B cell (primary cell): ENCODE measurements around the gene CATSPER1. TPM values are rescaled to one million over a fixed set of nuclear protein-coding genes. Genes with fewer than 3 reads are reported as not detected.

ENCODE experiments used
- ATAC-seq: fragments of 200-7000 bp; cut with Tn5 transposase; one replicate; pipeline ENCODE4 v1.10.0; 2021; ENCODE audit warnings: low read depth, mild to moderate bottlenecking, moderate number of reproducible peaks, moderate library complexity
- CTCF ChIA-PET: fragments of 350-600 bp; sonication (Branson Sonifier 250); formaldehyde crosslinking; loops from one replicate; lab custom pipeline; 2021; ENCODE audit warnings: antibody characterized with exemption, inconsistent platforms; lab: Charles Lee
- POLR2A ChIA-PET: fragments of 350-600 bp; sonication (Branson Sonifier 250); formaldehyde crosslinking; loops from one replicate; lab custom pipeline; 2021; ENCODE audit warnings: antibody characterized with exemption; lab: Charles Lee
- DNase-seq: peaks from one replicate; pipeline ENCODE4 v3.0.0; 2013
- H2AFZ ChIP-seq: 2 replicates; pipeline ENCODE4 v1.6.1; 2012; ENCODE audit warnings: mild to moderate bottlenecking, low read depth, low read length; ENCODE audit not compliant: insufficient read depth, poor library complexity, severe bottlenecking
- H3K27ac ChIP-seq, 2 donors: 1 replicate in 1 of 2; 2 replicates in 1 of 2; pipeline ENCODE4 v1.5.1; 2012 to 2013; ENCODE audit warnings: low read length in 2 of 2, mild to moderate bottlenecking in 2 of 2, moderate library complexity in 1 of 2
- H3K27me3 ChIP-seq, 4 experiments: fragments of 200-600 bp in 1 of 4; sonication (generic) in 1 of 4; replicated peaks in 1 of 4; 1 replicate in 2 of 4; 2 replicates in 2 of 4; pipeline versions ENCODE4 v1.6.1 to v1.7.0; 2013 to 2016; ENCODE audit warnings: low read length in 3 of 4, mild to moderate bottlenecking in 2 of 4, mixed read lengths in 1 of 4, moderate library complexity in 1 of 4; ENCODE audit not compliant: insufficient read depth in 4 of 4, control insufficient read depth in 3 of 4; ENCODE audit errors: control extremely low read depth in 1 of 4
- H3K36me3 ChIP-seq, 2 experiments: replicated peaks in 1 of 2; 1 replicate in 1 of 2; 2 replicates in 1 of 2; pipeline versions ENCODE4 v1.6.1 to v1.7.1; 2013; ENCODE audit warnings: low read length in 1 of 2; ENCODE audit not compliant: insufficient read depth in 2 of 2, control insufficient read depth in 1 of 2; ENCODE audit errors: control extremely low read depth in 1 of 2, extremely low read depth in 1 of 2
- H3K4me1 ChIP-seq, 2 donors: fragments of 200-600 bp in 1 of 2; sonication (generic) in 1 of 2; 1 replicate in 1 of 2; 2 replicates in 1 of 2; pipeline versions ENCODE4 v1.5.1 to v1.6.1; 2013 to 2017; ENCODE audit warnings: low read length in 2 of 2; ENCODE audit not compliant: control insufficient read depth in 2 of 2, insufficient read depth in 2 of 2
- H3K4me2 ChIP-seq: replicated peaks from 2 replicates; pipeline ENCODE3; 2012; ENCODE audit warnings: mild to moderate bottlenecking, low read depth, low read length; ENCODE audit not compliant: poor library complexity, severe bottlenecking
- H3K4me3 ChIP-seq, 5 experiments: fragments of 200-600 bp in 1 of 5; sonication (generic) in 1 of 5; 1 replicate in 3 of 5; 2 replicates in 2 of 5; pipeline versions ENCODE4 v1.5.1 to v1.7.0; 2011 to 2016; ENCODE audit warnings: low read length in 4 of 5, mild to moderate bottlenecking in 4 of 5, low read depth in 2 of 5, control low read depth in 1 of 5, moderate library complexity in 1 of 5; ENCODE audit not compliant: insufficient read depth in 1 of 5; ENCODE audit errors: control extremely low read depth in 1 of 5, extremely low read depth in 1 of 5
- H3K79me2 ChIP-seq: fragments of 200-600 bp; sonication (generic); one replicate; pipeline ENCODE4 v1.6.0; 2016; ENCODE audit warnings: low read length; ENCODE audit not compliant: control insufficient read depth, insufficient read depth
- H3K9ac ChIP-seq: fragments of 200-600 bp; sonication (generic); 2 replicates; pipeline ENCODE4 v1.6.1; 2017; ENCODE audit warnings: mild to moderate bottlenecking, low read length, moderate library complexity
- H3K9me3 ChIP-seq, 3 donors: one replicate each; pipeline versions ENCODE4 v1.6.1 to v1.7.1; 2013; ENCODE audit warnings: low read length in 2 of 3; ENCODE audit not compliant: control insufficient read depth in 2 of 3, insufficient read depth in 1 of 3; ENCODE audit errors: control extremely low read depth in 1 of 3
- H4K20me1 ChIP-seq: 2 replicates; pipeline ENCODE4 v1.6.0; 2012; ENCODE audit warnings: mild to moderate bottlenecking, low read length; ENCODE audit not compliant: insufficient read depth, control insufficient read depth, poor library complexity, severe bottlenecking
- H3K27ac Mint-ChIP-seq: one replicate; pipeline ENCODE4 v1.8.0; 2021; ENCODE audit warnings: mixed read lengths
- H3K27me3 Mint-ChIP-seq: one replicate; pipeline ENCODE4 v1.8.0; 2021; ENCODE audit warnings: mixed read lengths
- H3K4me1 Mint-ChIP-seq: one replicate; pipeline ENCODE4 v1.8.0; 2021; ENCODE audit warnings: mixed read lengths
- H3K4me3 Mint-ChIP-seq: one replicate; pipeline ENCODE4 v1.8.0; 2021; ENCODE audit warnings: mixed read lengths
- H3K9me3 Mint-ChIP-seq: one replicate; pipeline ENCODE4 v1.8.0; 2022; ENCODE audit warnings: mixed read lengths; ENCODE audit not compliant: insufficient read depth
- CTCF ChIP-seq: fragments of 200-600 bp; IDR thresholded peaks from one replicate; pipeline ENCODE4 v1.8.0; 2022; ENCODE audit warnings: antibody characterized with exemption, mild to moderate bottlenecking
- EZH2 ChIP-seq: IDR thresholded peaks from 2 replicates; pipeline ENCODE4 v1.6.1; 2012; ENCODE audit warnings: borderline replicate concordance, low read depth, mild to moderate bottlenecking, moderate library complexity, low read length; ENCODE audit not compliant: insufficient read depth, poor library complexity, severe bottlenecking
- WGBS: methylation state at CpG from one replicate; pipeline ENCODE4 v1.1.5; 2013; ENCODE audit warnings: missing lambda C conversion rate; ENCODE audit not compliant: insufficient coverage; 5-methylcytosine and 5-hydroxymethylcytosine counted together
- intact Hi-C: fragments of 100-400 bp; cut with micrococcal nuclease; formaldehyde crosslinking; loops from one replicate; pipeline ENCODE4 v1.10.0; 2022
- polyA plus RNA-seq: library from polyadenylated mRNA; depleted of rRNA; stranded (reverse); fragments of >200 nt; gene quantifications from 2 replicates; pipeline ENCODE4 v1.2.3, GENCODE V29; 2012
- total RNA-seq, 2 donors: library from RNA; stranded (reverse); fragments of 120-200 nt in 1 of 2; gene quantifications; 1 replicate in 1 of 2; 2 replicates in 1 of 2; pipeline versions ENCODE4 v1.2.3 to v1.2.4, GENCODE V29; 2013 to 2022

The CATSPER1 gene
- total and polyA plus RNA-seq, 2 donors (not counting 1 experiment from before 2014, with no cell fraction given), result not detected

DNA sequence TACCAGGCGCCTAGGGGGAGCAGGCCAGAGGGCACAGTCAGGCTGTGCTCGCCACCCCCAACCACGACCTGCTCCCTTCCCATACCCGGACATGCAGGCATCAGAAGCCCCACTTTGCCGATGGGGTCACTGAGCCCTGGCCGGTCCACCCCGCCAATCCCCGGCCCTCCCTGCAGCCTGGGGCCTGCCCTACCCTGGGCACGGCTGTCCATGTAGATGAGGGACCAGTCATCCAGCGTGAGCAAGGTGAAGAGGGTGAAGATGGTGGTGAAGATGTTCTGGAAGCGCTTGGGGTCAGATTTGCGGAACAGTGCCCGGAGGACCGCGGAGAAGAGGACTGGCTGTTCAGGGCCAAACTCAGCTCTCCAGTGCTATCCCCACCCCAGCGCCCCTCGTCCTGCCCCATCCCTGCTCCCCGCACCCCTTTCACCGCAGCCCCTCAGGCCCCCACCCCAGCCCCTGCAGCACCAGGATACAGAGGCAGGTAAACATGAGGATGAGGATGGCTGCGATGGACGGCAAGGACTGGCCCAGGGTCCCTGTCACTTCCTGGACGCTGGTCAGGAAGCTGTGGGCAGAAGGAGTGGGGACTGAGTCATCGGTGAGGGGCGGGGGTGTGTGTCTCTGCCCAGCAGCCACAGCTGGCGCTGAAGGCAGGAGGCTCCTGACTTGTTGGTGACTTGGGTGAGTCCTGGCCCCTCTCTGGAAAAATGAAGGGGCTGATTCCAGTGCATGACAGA, 5.5 kb downstream of the CATSPER1 start:
- peaks cover 0 to 9% (median 4%) of the 10 kb centered on the region in 4 experiments for H3K27me3 ChIP-seq
- CTCF ChIA-PET, result interaction anchor here (1.2 to 1.9 kb wide), 3 partner anchors 136 to 201 kb away, joined by 3 to 13 read pairs (median 4); partner anchors contain the start of gene MUS81
- Mint-ChIP-seq H3K4me1 (peaks cover 5% of the 10 kb centered on the region), H3K27me3 (peaks cover 4% of the 10 kb centered on the region), H3K4me3 (no peak overlapping the region), H3K27ac (no peak overlapping the region), H3K9me3 (no peaks in the 10 kb centered on the region)
- intact Hi-C loops, result no loop called here
- no peak for ATAC-seq
- H3K4me3 ChIP-seq, result no peak overlapping the region
- POLR2A ChIA-PET, result interaction anchor here (0.6 kb wide), 1 partner anchor 134 kb away, joined by 10 read pairs; no protein-coding TSS in a partner anchor
- no peaks in the 10 kb centered on the region for H3K36me3 ChIP-seq
- no peak overlapping the region for H3K27ac ChIP-seq
- TF ChIP-seq EZH2, result no peak
- TF ChIP-seq CTCF, result no peak
- H3K79me2 ChIP-seq, result no peaks in the 10 kb centered on the region
- 68% methylated on average over 18 of the region's 25 CpGs for WGBS
- H3K4me2 ChIP-seq, result no peak overlapping the region
- H4K20me1 ChIP-seq, result no peaks in the 10 kb centered on the region
- no peak overlapping the region for H3K9ac ChIP-seq
- H3K9me3 ChIP-seq, result no peaks in the 10 kb centered on the region
- no peak for DNase-seq
- H3K4me1 ChIP-seq, result peaks cover 7% of the 10 kb centered on the region in 2 donors
- H2AFZ ChIP-seq, result no peak overlapping the region

- Histone ChIP-seq H3K79me2 (no peaks in the 10 kb centered on the region), H3K9ac (no peak overlapping the region), H3K4me3 (no peak overlapping the region), H4K20me1 (no peaks in the 10 kb centered on the region), H2AFZ (no peak overlapping the region), H3K4me1 (peaks cover 7% of the 10 kb centered on the region in 2 donors), H3K27me3 (peaks cover 0 to 9% (median 4%) of the 10 kb centered on the region in 4 experiments), H3K9me3 (no peaks in the 10 kb centered on the region), H3K4me2 (no peak overlapping the region), H3K27ac (no peak overlapping the region), H3K36me3 (no peaks in the 10 kb centered on the region)
- POLR2A ChIA-PET, result no interaction called here
- Mint-ChIP-seq H3K4me1 (peaks cover 5% of the 10 kb centered on the region), H3K27me3 (peaks cover 4% of the 10 kb centered on the region), H3K4me3 (no peak overlapping the region), H3K9me3 (no peaks in the 10 kb centered on the region), H3K27ac (no peak overlapping the region)
- DNase-seq (no peak), ATAC-seq (no peak)
- intact Hi-C loops, result no loop called here
- TF ChIP-seq CTCF (no peak), EZH2 (no peak)
- CTCF ChIA-PET, result interaction anchor here (1.6 kb wide), 1 partner anchor 160 kb away, joined by 4 read pairs; the partner anchor contains the start of gene MUS81
- 72% methylated on average over 5 of the region's 8 CpGs for WGBS
Measured at GRCh38 chr11:66020212-66020611, 6.1 kb downstream of the CATSPER1 start.
